Transverse colon (tissue), 4 donors: Measurements from ENCODE around the gene INSC. TPM values are rescaled to one million over a fixed set of nuclear protein-coding genes. Genes with fewer than 3 reads are reported as not detected.

ENCODE experiments used
- DNase-seq: peaks from one replicate; pipeline ENCODE4 v3.0.0-alpha.2; 2019
- H3K27ac ChIP-seq, 4 donors: fragments of 200-600 bp; sonication (generic); 2 replicates each; pipeline ENCODE4 v1.5.1; 2016 to 2018; ENCODE audit warnings: inconsistent platforms in 4 of 4
- H3K27me3 ChIP-seq: fragments of 200-600 bp; sonication (generic); 2 replicates; pipeline ENCODE4 v1.5.1; 2017; ENCODE audit warnings: inconsistent platforms
- H3K36me3 ChIP-seq, 4 donors: fragments of 200-600 bp; sonication (generic); 2 replicates each; pipeline ENCODE4 v1.5.1; 2017 to 2019; ENCODE audit warnings: inconsistent platforms in 4 of 4
- H3K4me1 ChIP-seq, 4 donors: fragments of 200-600 bp; sonication (generic); 2 replicates each; pipeline ENCODE4 v1.5.1; 2017 to 2020; ENCODE audit warnings: inconsistent platforms in 4 of 4
- H3K4me3 ChIP-seq, 4 donors: fragments of 200-600 bp; sonication (generic); 1 replicate in 1 of 4; 2 replicates in 3 of 4; pipeline versions ENCODE4 v1.5.1 to v1.6.1; 2017 to 2019; ENCODE audit warnings: inconsistent platforms in 4 of 4
- H3K9me3 ChIP-seq, 2 donors: fragments of 200-600 bp; sonication (generic); 2 replicates each; pipeline ENCODE4 v1.5.1; 2017 to 2019; ENCODE audit warnings: inconsistent platforms in 2 of 2
- EP300 ChIP-seq: sonication (generic); formaldehyde crosslinking; IDR thresholded peaks from one replicate; pipeline ENCODE4 v1.6.1; 2017; ENCODE audit warnings: antibody characterized with exemption, low read depth
- POLR2A ChIP-seq: fragments of 450-650 bp; IDR thresholded peaks from one replicate; pipeline ENCODE4 v1.6.1; 2016; ENCODE audit warnings: antibody characterized with exemption, mild to moderate bottlenecking, moderate library complexity
- POLR2AphosphoS5 ChIP-seq, 3 donors: sonication (generic); formaldehyde crosslinking; IDR thresholded peaks; one replicate each; pipeline ENCODE4 v1.6.1; 2016; ENCODE audit warnings: antibody characterized with exemption in 3 of 3
- WGBS, 2 donors: methylation state at CpG; one replicate each; pipeline ENCODE4 v1.1.5; 2018; ENCODE audit warnings: low coverage in 1 of 2; 5-methylcytosine and 5-hydroxymethylcytosine counted together
- in situ Hi-C, 4 donors: fragments of 200-750 bp; cut with MboI; loops; one replicate each; pipeline versions ENCODE4 v1.15.0 to v1.15.1; 2017; ENCODE audit warnings: low sequenced_read_pairs in 3 of 4, low pct_ligation_motif_present in 1 of 4, low pct_unique_long_range_greater_than_20kb in 1 of 4
- intact Hi-C: fragments of 100-400 bp; cut with DNase I; formaldehyde crosslinking; loops from one replicate; pipeline ENCODE4 v1.15.1; 2023; ENCODE audit warnings: low total_unique reads
- total RNA-seq, 4 donors: library from RNA; depleted of rRNA; stranded (reverse); fragments of >200 nt; gene quantifications; one replicate each; pipeline ENCODE4 v1.1.0, GENCODE V29; 2016
- TF ChIP-seq, protein P1 (sequence below), 5 experiments: fragments of 200-600 bp in 3 of 5; fragments of 450-650 bp in 2 of 5; sonication (generic) in 3 of 5; IDR thresholded peaks; 1 replicate in 2 of 5; 2 replicates in 3 of 5; pipeline ENCODE4 v1.5.1; 2016 to 2017; ENCODE audit warnings: antibody characterized with exemption in 5 of 5, inconsistent platforms in 3 of 5, mild to moderate bottlenecking in 2 of 5, moderate library complexity in 1 of 5

INSC gene
- total RNA-seq, 4 donors from 2014 or later: 0.60 to 1.9 (median 1.3) TPM

DNA sequence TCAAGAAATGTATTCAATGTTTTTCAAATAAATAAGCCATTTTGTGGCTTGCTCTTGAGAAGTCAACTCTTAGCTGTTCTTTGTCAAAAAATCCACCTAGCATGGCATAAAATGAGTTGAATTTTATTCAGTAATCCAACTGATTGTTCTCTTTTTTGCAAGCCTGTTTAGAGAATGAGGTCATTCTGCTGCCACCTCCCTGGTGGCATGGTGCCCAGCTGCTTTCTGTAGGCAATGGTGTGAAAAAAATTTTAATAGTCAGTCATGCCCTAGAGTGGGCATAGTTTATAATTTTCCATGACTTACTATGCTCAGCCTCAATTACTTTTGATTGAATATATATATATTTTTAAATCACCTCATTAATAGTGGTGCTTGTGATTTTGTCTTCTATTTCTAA is 177.2 kb downstream of the INSC start:
- no peaks in the 10 kb centered on the region for H3K36me3 ChIP-seq
- TF ChIP-seq POLR2AphosphoS5 (IDR thresholded peaks at IDR 0.05): no peak
- no peak for TF ChIP-seq POLR2A
- TF ChIP-seq, protein P1, sequence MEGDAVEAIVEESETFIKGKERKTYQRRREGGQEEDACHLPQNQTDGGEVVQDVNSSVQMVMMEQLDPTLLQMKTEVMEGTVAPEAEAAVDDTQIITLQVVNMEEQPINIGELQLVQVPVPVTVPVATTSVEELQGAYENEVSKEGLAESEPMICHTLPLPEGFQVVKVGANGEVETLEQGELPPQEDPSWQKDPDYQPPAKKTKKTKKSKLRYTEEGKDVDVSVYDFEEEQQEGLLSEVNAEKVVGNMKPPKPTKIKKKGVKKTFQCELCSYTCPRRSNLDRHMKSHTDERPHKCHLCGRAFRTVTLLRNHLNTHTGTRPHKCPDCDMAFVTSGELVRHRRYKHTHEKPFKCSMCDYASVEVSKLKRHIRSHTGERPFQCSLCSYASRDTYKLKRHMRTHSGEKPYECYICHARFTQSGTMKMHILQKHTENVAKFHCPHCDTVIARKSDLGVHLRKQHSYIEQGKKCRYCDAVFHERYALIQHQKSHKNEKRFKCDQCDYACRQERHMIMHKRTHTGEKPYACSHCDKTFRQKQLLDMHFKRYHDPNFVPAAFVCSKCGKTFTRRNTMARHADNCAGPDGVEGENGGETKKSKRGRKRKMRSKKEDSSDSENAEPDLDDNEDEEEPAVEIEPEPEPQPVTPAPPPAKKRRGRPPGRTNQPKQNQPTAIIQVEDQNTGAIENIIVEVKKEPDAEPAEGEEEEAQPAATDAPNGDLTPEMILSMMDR (IDR thresholded peaks at IDR 0.05): no peak
- TF ChIP-seq EP300: no peak
- no peaks in the 10 kb centered on the region for H3K4me1 ChIP-seq

DNA sequence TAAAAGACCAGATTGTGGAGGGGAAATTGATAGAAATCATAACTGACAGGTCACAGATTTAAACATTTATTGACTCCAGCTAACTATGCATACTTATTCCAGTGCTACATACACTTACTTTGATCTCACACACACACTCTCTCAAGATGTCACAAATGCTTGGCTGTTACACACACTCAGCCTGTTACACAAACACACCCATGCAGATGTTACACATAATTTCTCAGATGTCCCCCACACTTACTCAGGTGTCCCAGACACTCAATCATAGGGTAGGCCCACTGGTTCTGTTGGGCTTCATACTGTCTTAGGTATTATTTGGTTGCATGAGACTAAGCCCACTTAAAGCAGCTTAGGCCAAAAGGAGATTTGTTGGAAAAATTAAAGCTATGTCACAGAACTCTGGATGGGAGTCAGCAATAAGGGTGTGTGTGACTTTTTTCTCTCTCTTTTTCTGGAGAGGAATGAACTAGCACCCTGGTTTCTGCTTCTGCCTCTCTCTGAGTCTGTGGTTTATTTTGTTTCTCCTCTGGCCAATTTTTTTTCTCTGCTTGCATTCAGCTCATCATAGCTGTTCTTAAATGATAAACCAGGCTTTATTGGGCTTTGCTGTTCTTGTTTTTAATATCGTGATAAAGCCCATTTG is 179.4 kb downstream of the INSC start:
- Histone ChIP-seq H3K36me3 (no peaks in the 10 kb centered on the region), H3K4me1 (no peaks in the 10 kb centered on the region), H3K9me3 (no peaks in the 10 kb centered on the region), H3K27me3 (no peaks in the 10 kb centered on the region), H3K27ac (no peak overlapping the region), H3K4me3 (no peak overlapping the region)
- DNase-seq: no peak
- intact Hi-C loops: no loop called here
- TF ChIP-seq EP300: no peak
- no peak for TF ChIP-seq POLR2A
- no peak for TF ChIP-seq POLR2AphosphoS5 (IDR thresholded peaks at IDR 0.05)
- in situ Hi-C loops: no loop called here
- 78 to 79% methylated on average over 1 of the region's 1 CpG for WGBS, 2 donors

More for the DNA sequence above, 177.2 kb downstream of the INSC start:
- H3K27ac ChIP-seq: no peak overlapping the region
- intact Hi-C loops (no loop called here), in situ Hi-C loops (no loop called here)
- H3K4me3 ChIP-seq: no peak overlapping the region
- no peak for DNase-seq
- no peaks in the 10 kb centered on the region for H3K27me3 ChIP-seq
- no peaks in the 10 kb centered on the region for H3K9me3 ChIP-seq

DNA sequence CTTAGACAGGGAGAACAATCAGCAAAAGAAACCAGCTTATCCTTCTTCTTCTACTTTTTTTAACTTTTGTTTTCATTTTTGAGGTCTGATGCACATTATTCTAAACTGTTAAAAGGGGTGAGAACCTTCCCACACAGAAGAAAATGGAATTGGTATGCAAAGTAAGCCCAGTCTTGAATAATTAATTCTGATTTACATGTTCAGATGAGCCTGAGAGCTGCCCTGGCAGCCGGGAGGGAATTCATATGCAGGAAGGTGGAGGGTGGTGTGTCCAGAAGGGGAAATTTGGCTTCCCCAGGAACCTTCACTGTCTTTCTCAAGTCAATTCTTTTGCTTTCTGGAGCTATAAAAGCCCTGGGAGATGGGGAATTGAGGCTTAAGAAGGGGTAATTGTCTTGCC is 181.0 kb downstream of the INSC start:
- Histone ChIP-seq H3K4me1 (no peaks in the 10 kb centered on the region), H3K27me3 (no peaks in the 10 kb centered on the region), H3K9me3 (no peaks in the 10 kb centered on the region), H3K27ac (no peak overlapping the region), H3K4me3 (no peak overlapping the region), H3K36me3 (no peaks in the 10 kb centered on the region)
- intact Hi-C loops (no loop called here), in situ Hi-C loops (no loop called here)
- 22 to 44% methylated on average over 1 of the region's 1 CpG for WGBS, 2 donors
- no peak for TF ChIP-seq POLR2A
- TF ChIP-seq, protein P1 (IDR thresholded peaks at IDR 0.05): no peak
- no peak for DNase-seq

Other genes with a start within 250 kb of the INSC start
- 10 to 100 TPM; 26.1 to 54.2 (median 44.6) TPM for gene CYP2R1, start 222.7 kb upstream of the INSC start, total RNA-seq
- gene CALCA, start 142.6 kb upstream of the INSC start, total RNA-seq: not detected
- gene CALCB, start 41.3 kb upstream of the INSC start, total RNA-seq: under 1 TPM in 3 of 4 donors, not detected in 1; 0.60 to 0.75 (median 0.64) TPM